Placental epithelial cell (primary cell): ENCODE data around the gene LRRC30. TPM values are rescaled to one million over a fixed set of nuclear protein-coding genes. Genes with fewer than 3 reads are reported as not detected.

Experiments
- total RNA-seq: library from RNA; depleted of rRNA; stranded (reverse); fragments of >200 nt; gene quantifications from 2 replicates; pipeline ENCODE4 v1.2.3, GENCODE V29; 2012

LRRC30 gene
- not detected in 2 replicates for total RNA-seq

GRCh38 chr18:7230626-7231349 is at the start of gene LRRC30:
LRRC30 (plus strand) TSS chr18:7231089; CDS start chr18:7231139, 50 bp downstream.

Other genes starting within 250 kb of the LRRC30 start
- 2.0 and 5.5 TPM in 2 replicates for gene LAMA1, start 113.3 kb upstream of the LRRC30 start, total RNA-seq